HepG2 (cell line): ENCODE data around the gene PHRF1. TPM values are rescaled to one million over a fixed set of nuclear protein-coding genes. Genes with fewer than 3 reads are reported as not detected.
A peak's percentile ranks its signal among the peaks of the same experiment; 100 is the strongest.

Experiments
- ATAC-seq: fragments of 200-7000 bp; cut with Tn5 transposase; 3 replicates; pipeline ENCODE4 v1.9.1; 2020; ENCODE audit warnings: mild to moderate bottlenecking, moderate library complexity
- BruUV-seq: library from RNA; stranded (reverse); fragments of 400-500 nt; replicated peaks from 2 replicates; lab custom pipeline; 2021; lab: Mats Ljungman, UMichigan
- CTCF ChIA-PET: fragments of 300-600 bp; formaldehyde crosslinking; extraction: SDS; loops from one replicate; lab custom pipeline; 2021; ENCODE audit warnings: low total read pairs, inconsistent platforms, low intra/inter-chr PET ratio; lab: Yijun Ruan, JAX
- POLR2A ChIA-PET: fragments of 350-600 bp; sonication (Branson Sonifier 250); formaldehyde crosslinking; loops from one replicate; lab custom pipeline; 2020; ENCODE audit warnings: antibody characterized with exemption, inconsistent platforms; lab: Yijun Ruan, JAX
- DNase-seq: peaks from one replicate; pipeline ENCODE4 v3.0.0-alpha.2; 2015; ENCODE audit warnings: low spot score
- FAIRE-seq: peaks from 3 replicates; lab custom pipeline; 2011; peaks lifted over from hg19 to GRCh38; lab: Jason Lieb, UNC
- H2AFZ ChIP-seq: one replicate; pipeline ENCODE4 v1.6.1; 2011; ENCODE audit warnings: low read length, inconsistent platforms
- H3K27ac ChIP-seq: fragments of 300-600 bp; 3 replicates; pipeline ENCODE4 v1.8.0; 2011; ENCODE audit warnings: mixed run types, mild to moderate bottlenecking, mixed read lengths, low read length, inconsistent platforms; ENCODE audit not compliant: insufficient read depth; ENCODE audit errors: extremely low read length
- H3K27me3 ChIP-seq, 2 experiments: fragments of 200-600 bp in 1 of 2; 2 replicates in 1 of 2; 3 replicates in 1 of 2; pipeline versions ENCODE4 v1.6.0 to v1.8.0; 2011; ENCODE audit warnings: low read length in 2 of 2, mild to moderate bottlenecking in 2 of 2, moderate library complexity in 2 of 2, inconsistent platforms in 1 of 2; ENCODE audit not compliant: insufficient read depth in 2 of 2, control insufficient read depth in 1 of 2
- H3K36me3 ChIP-seq, 2 experiments: fragments of 200-600 bp in 1 of 2; replicated peaks in 1 of 2; 2 replicates in 1 of 2; 3 replicates in 1 of 2; pipeline versions ENCODE4 v1.5.1 to v1.8.0; 2011; ENCODE audit warnings: low read length in 2 of 2, inconsistent platforms in 1 of 2; ENCODE audit not compliant: insufficient read depth in 2 of 2, control insufficient read depth in 1 of 2
- H3K4me1 ChIP-seq: 2 replicates; pipeline ENCODE4 v1.5.1; 2012; ENCODE audit warnings: low read length, inconsistent platforms; ENCODE audit not compliant: insufficient read depth
- H3K4me2 ChIP-seq: 2 replicates; pipeline ENCODE4 v1.6.0; 2011; ENCODE audit warnings: low read depth, low read length, inconsistent platforms
- H3K4me3 ChIP-seq, 3 experiments: fragments of 200-600 bp in 1 of 3; sonication (generic), shearing (Covaris generic) in 1 of 3; replicated peaks in 1 of 3; 2 replicates each; pipeline ENCODE4 v1.5.1; 2011 to 2016; ENCODE audit warnings: low read length in 3 of 3, inconsistent platforms in 2 of 3, low read depth in 2 of 3, mild to moderate bottlenecking in 2 of 3, control low read depth in 1 of 3, mixed read lengths in 1 of 3; ENCODE audit not compliant: insufficient read depth in 1 of 3
- H3K79me2 ChIP-seq: one replicate; pipeline ENCODE4 v1.6.1; 2011; ENCODE audit warnings: low read length, inconsistent platforms; ENCODE audit not compliant: insufficient read depth
- H3K9ac ChIP-seq: 2 replicates; pipeline ENCODE4 v1.6.0; 2011; ENCODE audit warnings: mild to moderate bottlenecking, low read depth, low read length, inconsistent platforms; ENCODE audit not compliant: insufficient read depth
- H3K9me3 ChIP-seq: 2 replicates; pipeline ENCODE4 v1.5.1; 2012; ENCODE audit warnings: mild to moderate bottlenecking, low read length
- H4K20me1 ChIP-seq: 2 replicates; pipeline ENCODE4 v1.6.0; 2011; ENCODE audit warnings: inconsistent platforms, mild to moderate bottlenecking, low read length, moderate library complexity; ENCODE audit not compliant: insufficient read depth
- ELK4 ChIP-seq: sonication (generic); formaldehyde crosslinking; IDR thresholded peaks from 2 replicates; pipeline ENCODE4 v1.9.0; 2021; ENCODE audit warnings: missing genetic modification reagents, borderline replicate concordance
- HNRNPLL ChIP-seq: fragments of 200-400 bp; formaldehyde crosslinking; IDR thresholded peaks from 2 replicates; pipeline ENCODE4 v1.6.1; 2017; ENCODE audit warnings: mild to moderate bottlenecking, low read depth, low read length; ENCODE audit not compliant: poor library complexity, severe bottlenecking
- HOXD1 ChIP-seq: sonication (generic); formaldehyde crosslinking; IDR thresholded peaks from 2 replicates; pipeline ENCODE4 v1.5.0; 2020; ENCODE audit warnings: missing genetic modification reagents
- NFIC ChIP-seq: IDR thresholded peaks from 2 replicates; pipeline ENCODE4 v1.6.1; 2012; ENCODE audit warnings: mild to moderate bottlenecking, low read length, inconsistent platforms
- ZFYVE20 ChIP-seq: sonication (generic); formaldehyde crosslinking; IDR thresholded peaks from 2 replicates; pipeline ENCODE4 v1.8.0; 2023; ENCODE audit warnings: low read depth, mild to moderate bottlenecking, moderate library complexity, missing genetic modification reagents, borderline replicate concordance
- WGBS: methylation state at CpG from one replicate; pipeline ENCODE4 v1.1.6; 2017; ENCODE audit warnings: low lambda C conversion rate; 5-methylcytosine and 5-hydroxymethylcytosine counted together
- in situ Hi-C: cut with HindIII; loops from 2 replicates; pipeline ENCODE4 v1.10.0; 2017; ENCODE audit warnings: low pct_unique_long_range_greater_than_20kb; ENCODE audit not compliant: extremely low pct_ligation_motif_present
- intact Hi-C: fragments of 100-400 bp; cut with micrococcal nuclease; formaldehyde crosslinking; loops from one replicate; pipeline ENCODE4 v1.10.0; 2022; ENCODE audit not compliant: unreplicated experiment
- polyA plus RNA-seq, 8 experiments: library from polyadenylated mRNA; depleted of rRNA in 3 of 8; stranded (reverse) in 7 of 8; unstranded in 1 of 8; fragments of >200 nt; fragmentation: Illumina TruSeq in 4 of 8; extraction: Trizol in 4 of 8; gene quantifications; 2 replicates each; pipeline versions ENCODE4 v1.2.1 to v1.2.3, GENCODE V29; 2011 to 2016; ENCODE audit warnings: low read depth in 4 of 8, missing spikeins in 1 of 8, mixed read lengths in 1 of 8; ENCODE audit not compliant: insufficient read depth in 1 of 8
- total RNA-seq, 5 experiments: library from RNA; depleted of rRNA; stranded (reverse); fragments of >200 nt; fragmentation: Illumina TruSeq; extraction: Trizol; gene quantifications; 2 replicates each; pipeline ENCODE4 v1.2.3, GENCODE V29; 2016; ENCODE audit warnings: low read depth in 1 of 5
- TF ChIP-seq, protein P1 (sequence below): conservative IDR thresholded peaks from 2 replicates; pipeline ENCODE4 v1.6.1; 2018; ENCODE audit warnings: missing genetic modification reagents
- TF ChIP-seq, protein P2 (sequence below): sonication (generic); formaldehyde crosslinking; IDR thresholded peaks from 2 replicates; pipeline ENCODE4 v1.4.0; 2020; ENCODE audit warnings: missing genetic modification reagents

PHRF1 gene
- total and polyA plus RNA-seq, 2 of the 13 experiments (the other 11 are each of a cell fraction or from before 2014, with no cell fraction given), result 8.2 to 16.7 TPM

DNA sequence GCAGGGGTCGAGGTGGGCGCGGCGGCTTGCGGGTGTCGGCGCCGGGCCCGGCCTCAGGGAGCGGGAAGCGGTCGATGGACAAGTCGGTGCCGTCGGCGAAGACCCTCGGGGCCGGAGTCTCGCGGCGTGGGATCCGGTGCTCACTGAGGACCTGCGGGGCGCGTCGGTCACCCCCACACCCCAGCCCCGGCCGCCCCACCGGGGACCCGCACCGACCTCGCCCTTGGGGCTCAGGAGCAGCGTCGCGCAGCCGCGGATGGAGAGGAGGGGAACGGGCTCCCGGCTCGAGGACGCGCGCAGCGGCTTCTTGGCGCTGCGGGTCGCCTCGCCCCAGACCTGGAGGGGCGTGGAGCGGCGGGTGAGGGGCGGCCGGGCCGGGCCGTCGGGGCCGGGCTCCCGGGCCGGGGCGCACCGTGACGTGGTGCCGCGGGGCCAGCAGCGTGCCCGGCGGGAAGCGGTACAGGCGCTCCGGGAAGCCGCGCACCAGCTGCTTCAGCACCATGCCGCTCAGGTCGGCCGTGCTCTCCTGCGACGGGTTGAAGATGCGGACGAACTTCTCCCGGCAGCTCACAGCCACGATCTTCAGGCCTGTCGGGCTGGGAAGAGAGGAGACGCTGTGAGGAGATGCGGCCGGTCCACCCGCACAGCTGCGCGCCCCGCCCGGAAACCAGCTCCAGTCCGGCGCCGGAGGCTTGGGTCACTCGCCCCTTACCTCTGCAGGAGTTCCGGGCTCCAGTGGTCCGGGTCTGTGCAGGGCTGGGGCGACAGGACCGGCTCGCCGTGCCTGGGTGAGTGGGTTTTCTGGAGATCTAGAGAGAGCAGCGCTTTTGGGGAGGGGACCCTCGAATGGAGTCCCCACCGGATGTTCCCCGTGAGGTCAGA is 20.2 kb upstream of the PHRF1 start:
- 95% methylated on average over 78 of the region's 104 CpGs for WGBS
- BruUV-seq, result no TSS peak
- POLR2A ChIA-PET, result interaction anchor here (2.1 kb wide), 1 partner anchor 20 kb away, joined by 9 read pairs; the partner anchor contains the start of gene PHRF1
- H3K9ac ChIP-seq, result no peak overlapping the region
- no peaks in the 10 kb centered on the region for H3K9me3 ChIP-seq
- in situ Hi-C loops (loop anchor here (5.0 to 10.0 kb wide), 2 partner anchors 41 to 69 kb away; partner anchors contain the start of genes CDHR5 and SCT), intact Hi-C loops (loop anchor here (10.0 kb wide), 1 partner anchor 59 kb away; the partner anchor contains the start of gene IRF7)
- H3K79me2 ChIP-seq, result no peaks in the 10 kb centered on the region
- ATAC-seq (no peak), FAIRE-seq (no peak)
- peaks cover 4 to 7% of the 10 kb centered on the region in 2 experiments; a peak in 2 of 5 replicates for H3K27me3 ChIP-seq
- no peak overlapping the region for H3K27ac ChIP-seq
- no peaks in the 10 kb centered on the region for H3K36me3 ChIP-seq
- no peak for TF ChIP-seq ZFYVE20 (CRISPR knock-in tag)
- TF ChIP-seq HOXD1 (CRISPR knock-in tag), result no peak
- TF ChIP-seq NFIC, result no peak
- TF ChIP-seq, protein P1, sequence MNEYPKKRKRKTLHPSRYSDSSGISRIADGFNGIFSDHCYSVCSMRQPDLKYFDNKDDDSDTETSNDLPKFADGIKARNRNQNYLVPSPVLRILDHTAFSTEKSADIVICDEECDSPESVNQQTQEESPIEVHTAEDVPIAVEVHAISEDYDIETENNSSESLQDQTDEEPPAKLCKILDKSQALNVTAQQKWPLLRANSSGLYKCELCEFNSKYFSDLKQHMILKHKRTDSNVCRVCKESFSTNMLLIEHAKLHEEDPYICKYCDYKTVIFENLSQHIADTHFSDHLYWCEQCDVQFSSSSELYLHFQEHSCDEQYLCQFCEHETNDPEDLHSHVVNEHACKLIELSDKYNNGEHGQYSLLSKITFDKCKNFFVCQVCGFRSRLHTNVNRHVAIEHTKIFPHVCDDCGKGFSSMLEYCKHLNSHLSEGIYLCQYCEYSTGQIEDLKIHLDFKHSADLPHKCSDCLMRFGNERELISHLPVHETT, result no peak
- no peak for TF ChIP-seq ELK4 (CRISPR knock-in tag)
- peak; percentile 14 for TF ChIP-seq HNRNPLL
- TF ChIP-seq, protein P2, sequence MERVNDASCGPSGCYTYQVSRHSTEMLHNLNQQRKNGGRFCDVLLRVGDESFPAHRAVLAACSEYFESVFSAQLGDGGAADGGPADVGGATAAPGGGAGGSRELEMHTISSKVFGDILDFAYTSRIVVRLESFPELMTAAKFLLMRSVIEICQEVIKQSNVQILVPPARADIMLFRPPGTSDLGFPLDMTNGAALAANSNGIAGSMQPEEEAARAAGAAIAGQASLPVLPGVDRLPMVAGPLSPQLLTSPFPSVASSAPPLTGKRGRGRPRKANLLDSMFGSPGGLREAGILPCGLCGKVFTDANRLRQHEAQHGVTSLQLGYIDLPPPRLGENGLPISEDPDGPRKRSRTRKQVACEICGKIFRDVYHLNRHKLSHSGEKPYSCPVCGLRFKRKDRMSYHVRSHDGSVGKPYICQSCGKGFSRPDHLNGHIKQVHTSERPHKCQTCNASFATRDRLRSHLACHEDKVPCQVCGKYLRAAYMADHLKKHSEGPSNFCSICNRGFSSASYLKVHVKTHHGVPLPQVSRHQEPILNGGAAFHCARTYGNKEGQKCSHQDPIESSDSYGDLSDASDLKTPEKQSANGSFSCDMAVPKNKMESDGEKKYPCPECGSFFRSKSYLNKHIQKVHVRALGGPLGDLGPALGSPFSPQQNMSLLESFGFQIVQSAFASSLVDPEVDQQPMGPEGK (CRISPR knock-in tag), result no peak
- TF ChIP-seq, all 625 proteins: peak for 1
- peak overlapping the region in 1 of 3 experiments; percentile 28; a peak in 1 of 6 replicates for H3K4me3 ChIP-seq
- peaks cover 79% of the 10 kb centered on the region for H3K4me1 ChIP-seq
- H3K4me2 ChIP-seq, result peak overlapping the region; percentile 51; the same call in 1 of the 2 replicates
- DNase-seq, result no peak
- no peaks in the 10 kb centered on the region for H4K20me1 ChIP-seq
- H2AFZ ChIP-seq, result no peak overlapping the region
- CTCF ChIA-PET, result interaction anchor here (0.9 kb wide), 1 partner anchor 172 kb away, joined by 3 read pairs; no protein-coding TSS in a partner anchor
